Measurements from ENCODE around the gene PCDHGB7.
"Not testable (repeated sequence)": the region's sequence is repeated elsewhere in the genome, so short reads cannot be mapped to it uniquely, and the experiment has no call there.

Gene PCDHGB7

GRCh38 chr5:141422742-141423291 lies 5.3 kb downstream of the PCDHGB7 start:
- DNase-seq (ENCODE audit: low read depth) = no peak
- no peak for TF ChIP-seq CTCF (IDR thresholded peaks at IDR 0.05; ENCODE audit: low read length, missing control alignments)
- H3K4me3 ChIP-seq (replicated peaks; ENCODE audit: low read depth, low read length) = no peak overlapping the region

GRCh38 chr5:141427783-141428426 lies 10.4 kb downstream of the PCDHGB7 start:
- no peak for DNase-seq (ENCODE audit: low read depth)
- TF ChIP-seq CTCF (IDR thresholded peaks at IDR 0.05; ENCODE audit: low read length, missing control alignments) = no peak
- no peak overlapping the region for H3K4me3 ChIP-seq (replicated peaks; ENCODE audit: low read depth, low read length)

- peak; percentile 98 for DNase-seq (ENCODE audit: low read depth)
- TF ChIP-seq CTCF (IDR thresholded peaks at IDR 0.05; ENCODE audit: low read length, missing control alignments) = peak; percentile 78
- H3K4me3 ChIP-seq (replicated peaks; ENCODE audit: low read depth, low read length) = peak within 1 kb of the TSS; percentile 54
These were observed 13.0 kb downstream of the PCDHGB7 start, which contains the start of gene PCDHGA12 for GRCh38 chr5:141430332-141431113. PCDHGA12 (plus strand) TSS chr5:141430507; CDS start chr5:141430760, 253 bp downstream.

GRCh38 chr5:141431286-141431685 lies 13.8 kb downstream of the PCDHGB7 start:
- TF ChIP-seq CTCF (IDR thresholded peaks at IDR 0.05; ENCODE audit: low read length, missing control alignments) = no peak
- peak overlapping the region; percentile 54 for H3K4me3 ChIP-seq (replicated peaks; ENCODE audit: low read depth, low read length)
- DNase-seq (ENCODE audit: low read depth) = peak; percentile 71

- H3K4me3 ChIP-seq (replicated peaks; ENCODE audit: low read depth, low read length) = not testable (repeated sequence)
These were observed 14.8 kb downstream of the PCDHGB7 start for GRCh38 chr5:141432308-141432707.

GRCh38 chr5:141432726-141433125 lies 15.2 kb downstream of the PCDHGB7 start:
- not testable (repeated sequence) for DNase-seq (ENCODE audit: low read depth); H3K4me3 ChIP-seq (replicated peaks; ENCODE audit: low read depth, low read length)

More at GRCh38 chr5:141432308-141432707, 14.8 kb downstream of the PCDHGB7 start:
- not testable (repeated sequence) for DNase-seq (ENCODE audit: low read depth)

GRCh38 chr5:141434006-141434405 lies 16.5 kb downstream of the PCDHGB7 start:
- no peak for TF ChIP-seq CTCF (IDR thresholded peaks at IDR 0.05; ENCODE audit: low read length, missing control alignments)
- H3K4me3 ChIP-seq (replicated peaks; ENCODE audit: low read depth, low read length) = no peak overlapping the region
- DNase-seq (ENCODE audit: low read depth) = no peak
